Gastrocnemius medialis (tissue), 4 donors: Measurements from ENCODE around the gene MORN3.

Experiments used
- CTCF ChIP-seq, 5 experiments: fragments of 450-650 bp in 3 of 5; fragments of 200-600 bp in 2 of 5; sonication (generic) in 2 of 5; IDR thresholded peaks in 4 of 5; conservative IDR thresholded peaks in 1 of 5; 1 replicate in 4 of 5; 2 replicates in 1 of 5; pipeline ENCODE4 v1.5.1; 2016 to 2019; ENCODE audit warnings: antibody characterized with exemption in 5 of 5, mild to moderate bottlenecking in 3 of 5, moderate library complexity in 3 of 5
- POLR2A ChIP-seq, 2 donors: fragments of 450-650 bp; IDR thresholded peaks; one replicate each; pipeline ENCODE4 v1.6.1; 2017; ENCODE audit warnings: antibody characterized with exemption in 2 of 2, mild to moderate bottlenecking in 2 of 2, moderate library complexity in 2 of 2

GRCh38 chr12:121618659-121619233, 50.7 kb downstream of the MORN3 start:
- TF ChIP-seq CTCF (IDR thresholded peaks at IDR 0.05 in 4 of 5, conservative IDR thresholded peaks at IDR 0.05 in 1 of 5) (no peak), POLR2A (IDR thresholded peaks at IDR 0.05) (no peak)
